HepG2 (cell line): ENCODE measurements around the gene AKR1A1. TPM values are rescaled to one million over a fixed set of nuclear protein-coding genes. Genes with fewer than 3 reads are reported as not detected.

Source experiments
- ATAD3A ChIP-seq: sonication (generic); formaldehyde crosslinking; IDR thresholded peaks from 2 replicates; pipeline ENCODE4 v1.4.0; 2020; ENCODE audit warnings: missing genetic modification reagents
- CREM ChIP-seq, 2 experiments: sonication (generic) in 1 of 2; formaldehyde crosslinking in 1 of 2; IDR thresholded peaks; 2 replicates each; pipeline versions ENCODE4 v1.4.0 to v1.6.1; 2016 to 2020; ENCODE audit warnings: antibody characterized with exemption in 1 of 2, mild to moderate bottlenecking in 1 of 2, missing genetic modification reagents in 1 of 2
- FOSL2 ChIP-seq: sonication (generic); formaldehyde crosslinking; IDR thresholded peaks from 2 replicates; pipeline ENCODE4 v1.4.0; 2020; ENCODE audit warnings: missing genetic modification reagents
- HNRNPH1 ChIP-seq: fragments of 200-400 bp; formaldehyde crosslinking; optimal IDR thresholded peaks from 2 replicates; pipeline ENCODE3; 2017; ENCODE audit warnings: mild to moderate bottlenecking, low read depth, low read length
- MATR3 ChIP-seq: sonication (generic); formaldehyde crosslinking; IDR thresholded peaks from 2 replicates; pipeline ENCODE4 v1.4.0; 2020; ENCODE audit warnings: missing genetic modification reagents
- MAZ ChIP-seq, 2 experiments: sonication (generic) in 1 of 2; formaldehyde crosslinking in 1 of 2; IDR thresholded peaks; 2 replicates each; pipeline versions ENCODE4 v1.5.0 to v1.6.1; 2012 to 2020; ENCODE audit warnings: low read depth in 2 of 2, mild to moderate bottlenecking in 2 of 2, borderline replicate concordance in 1 of 2, improper control_type of control experiment in 1 of 2, low read length in 1 of 2, missing genetic modification reagents in 1 of 2, moderate library complexity in 1 of 2
- MTA3 ChIP-seq: sonication (generic); formaldehyde crosslinking; IDR thresholded peaks from 2 replicates; pipeline ENCODE4 v1.4.0; 2020; ENCODE audit warnings: missing genetic modification reagents
- NFAT5 ChIP-seq: sonication (generic); formaldehyde crosslinking; IDR thresholded peaks from 2 replicates; pipeline ENCODE4 v1.4.0; 2020; ENCODE audit warnings: missing genetic modification reagents
- POLR2AphosphoS2 ChIP-seq: IDR thresholded peaks from 2 replicates; pipeline ENCODE4 v1.6.1; 2011; ENCODE audit warnings: low read depth, low read length, improper control_type of control experiment
- PRMT3 ChIP-seq: sonication (generic); formaldehyde crosslinking; IDR thresholded peaks from 2 replicates; pipeline ENCODE4 v1.8.1; 2022; ENCODE audit warnings: low read depth, mild to moderate bottlenecking, moderate library complexity, missing genetic modification reagents, borderline replicate concordance
- RCOR2 ChIP-seq: IDR thresholded peaks from 2 replicates; pipeline ENCODE4 v1.6.1; 2016; ENCODE audit warnings: missing biosample characterization, missing genetic modification reagents
- RORA ChIP-seq: sonication (generic); formaldehyde crosslinking; IDR thresholded peaks from 2 replicates; pipeline ENCODE4 v1.5.0; 2020; ENCODE audit warnings: mild to moderate bottlenecking, missing genetic modification reagents, moderate library complexity
- SP1 ChIP-seq, 2 experiments: fragments of 450-650 bp in 1 of 2; sonication (generic) in 1 of 2; formaldehyde crosslinking in 1 of 2; IDR thresholded peaks; 2 replicates each; pipeline versions ENCODE4 v1.4.0 to v1.6.1; 2016 to 2020; ENCODE audit warnings: missing genetic modification reagents in 1 of 2
- SP2 ChIP-seq: sonication (generic); formaldehyde crosslinking; IDR thresholded peaks from 2 replicates; pipeline ENCODE4 v1.5.1; 2020; ENCODE audit warnings: mild to moderate bottlenecking, missing genetic modification reagents
- YEATS2 ChIP-seq: sonication (generic); formaldehyde crosslinking; IDR thresholded peaks from 2 replicates; pipeline ENCODE4 v1.4.0; 2020; ENCODE audit warnings: missing genetic modification reagents, borderline replicate concordance
- ZBED4 ChIP-seq: sonication (generic); formaldehyde crosslinking; IDR thresholded peaks from 2 replicates; pipeline ENCODE4 v1.4.0; 2020; ENCODE audit warnings: missing genetic modification reagents, borderline replicate concordance
- ZNF44 ChIP-seq: sonication (generic); formaldehyde crosslinking; IDR thresholded peaks from 2 replicates; pipeline ENCODE4 v1.5.1; 2020; ENCODE audit warnings: mild to moderate bottlenecking, missing genetic modification reagents
- ZNF619 ChIP-seq: sonication (generic); formaldehyde crosslinking; IDR thresholded peaks from 2 replicates; pipeline ENCODE4 v1.4.0; 2020; ENCODE audit warnings: mild to moderate bottlenecking, missing genetic modification reagents
- ZNF770 ChIP-seq: sonication (generic); formaldehyde crosslinking; IDR thresholded peaks from 2 replicates; pipeline ENCODE4 v1.5.0; 2020; ENCODE audit warnings: mild to moderate bottlenecking, missing genetic modification reagents
- polyA plus RNA-seq, 8 experiments: library from polyadenylated mRNA; depleted of rRNA in 3 of 8; stranded (reverse) in 7 of 8; unstranded in 1 of 8; fragments of >200 nt; fragmentation: Illumina TruSeq in 4 of 8; extraction: Trizol in 4 of 8; gene quantifications; 2 replicates each; pipeline versions ENCODE4 v1.2.1 to v1.2.3, GENCODE V29; 2011 to 2016; ENCODE audit warnings: low read depth in 4 of 8, missing spikeins in 1 of 8, mixed read lengths in 1 of 8; ENCODE audit not compliant: insufficient read depth in 1 of 8
- total RNA-seq, 5 experiments: library from RNA; depleted of rRNA; stranded (reverse); fragments of >200 nt; fragmentation: Illumina TruSeq; extraction: Trizol; gene quantifications; 2 replicates each; pipeline ENCODE4 v1.2.3, GENCODE V29; 2016; ENCODE audit warnings: low read depth in 1 of 5

Gene AKR1A1
- total and polyA plus RNA-seq, 2 of the 13 experiments (the other 11 are each of a cell fraction or from before 2014, with no cell fraction given), result 181 to 217 TPM

GRCh38 chr1:45542591-45542990, 8.0 kb upstream of the AKR1A1 start (continued):
- TF ChIP-seq RCOR2, result peak; percentile 83; the same call in 1 of the 2 replicates
- 0 out of 2 replicates have a peak, but pooled peaks have one; percentile 45 for TF ChIP-seq YEATS2
- TF ChIP-seq PRMT3 (CRISPR knock-in tag), result no peak
- TF ChIP-seq MATR3, result no peak
- TF ChIP-seq RORA (CRISPR knock-in tag), result no peak
- TF ChIP-seq MAZ (IDR thresholded peaks at IDR 0.05; ENCODE audit: borderline replicate concordance, low read depth, low read length), result no peak
- TF ChIP-seq MAZ (CRISPR knock-in tag; IDR thresholded peaks at IDR 0.05; ENCODE audit: low read depth), result peak; percentile 40; the same call in 1 of the 2 replicates
- no peak for TF ChIP-seq ZNF619 (CRISPR knock-in tag)
- TF ChIP-seq POLR2AphosphoS2, result no peak
- no peak for TF ChIP-seq ZNF44 (CRISPR knock-in tag)
- no peak for TF ChIP-seq HNRNPH1
- TF ChIP-seq SP1 (IDR thresholded peaks at IDR 0.05), result no peak
- peak; percentile 37; the same call in 1 of the 2 replicates for TF ChIP-seq SP1 (CRISPR knock-in tag; IDR thresholded peaks at IDR 0.05)
- TF ChIP-seq NFAT5 (CRISPR knock-in tag), result no peak
- peak; percentile 40; the same call in 1 of the 2 replicates for TF ChIP-seq CREM (IDR thresholded peaks at IDR 0.05)
- TF ChIP-seq CREM (CRISPR knock-in tag; IDR thresholded peaks at IDR 0.05), result no peak
- no peak for TF ChIP-seq SP2
- TF ChIP-seq ATAD3A (CRISPR knock-in tag), result no peak
- peak; percentile 68 for TF ChIP-seq FOSL2 (CRISPR knock-in tag)
- TF ChIP-seq ZNF770 (CRISPR knock-in tag), result peak; percentile 19; the same call in 1 of the 2 replicates
- no peak for TF ChIP-seq ZBED4
- no peak for TF ChIP-seq MTA3 (CRISPR knock-in tag)
